CD4-positive, alpha-beta T cell treated with Interleukin-15 for 4 hours (primary cell): ENCODE results near the gene ADAMTS9.
"Not testable (repeated sequence)": the region's sequence is repeated elsewhere in the genome, so short reads cannot be mapped to it uniquely, and the experiment has no call there.

Experiments
- DNase-seq: peaks from one replicate; pipeline ENCODE4 v3.0.0-alpha.2; 2020; ENCODE audit warnings: low spot score

Gene ADAMTS9

DNA sequence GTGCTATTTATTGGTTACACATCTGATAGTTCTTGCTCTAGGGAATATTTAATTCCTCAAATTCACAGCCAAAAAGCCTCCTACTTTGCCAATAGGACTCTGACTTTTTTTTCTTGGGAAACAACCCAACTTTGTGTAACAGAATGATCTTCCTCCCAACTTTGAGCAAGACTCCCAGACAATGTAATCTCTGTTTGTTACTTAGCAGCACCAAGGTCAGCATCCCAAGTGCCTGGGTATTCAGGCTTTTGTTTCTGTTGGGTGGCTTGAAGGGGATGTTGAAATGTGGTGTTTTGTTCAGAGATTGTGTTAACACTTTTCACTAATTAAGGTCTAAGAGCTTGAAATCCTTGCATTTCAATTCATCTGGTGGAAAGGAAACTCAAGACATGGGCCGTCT is 115.8 kb downstream of the ADAMTS9 start:
- no peak for DNase-seq

DNA sequence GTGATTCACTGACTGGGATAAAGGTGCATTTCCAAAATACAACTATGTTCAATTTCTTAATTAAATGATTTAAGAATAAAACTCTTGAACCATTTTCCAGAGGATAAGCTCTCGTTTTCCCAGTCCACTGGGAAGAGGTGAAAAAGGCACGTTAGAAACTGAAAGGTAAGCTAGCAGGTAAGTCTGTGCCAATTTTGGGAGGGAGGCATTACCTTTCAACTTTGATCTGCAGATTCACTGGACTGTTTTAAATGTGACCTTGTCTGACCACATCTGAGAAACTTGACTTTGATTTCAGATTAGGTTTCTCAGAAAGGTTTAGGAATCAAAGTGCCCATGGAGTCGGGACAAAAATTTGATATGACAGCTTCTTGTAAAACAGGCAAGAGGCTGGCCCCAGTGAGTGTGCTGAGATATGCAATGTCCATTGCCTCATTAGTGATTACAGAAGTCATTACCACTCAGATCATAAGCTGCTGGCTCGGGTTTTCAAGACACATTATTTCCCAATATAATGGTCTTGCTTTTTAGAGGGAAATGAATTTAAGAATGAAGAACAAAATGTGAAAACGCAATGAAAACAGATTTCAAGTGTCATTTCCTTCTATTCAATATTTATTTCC is 118.8 kb downstream of the ADAMTS9 start:
- DNase-seq: no peak

DNA sequence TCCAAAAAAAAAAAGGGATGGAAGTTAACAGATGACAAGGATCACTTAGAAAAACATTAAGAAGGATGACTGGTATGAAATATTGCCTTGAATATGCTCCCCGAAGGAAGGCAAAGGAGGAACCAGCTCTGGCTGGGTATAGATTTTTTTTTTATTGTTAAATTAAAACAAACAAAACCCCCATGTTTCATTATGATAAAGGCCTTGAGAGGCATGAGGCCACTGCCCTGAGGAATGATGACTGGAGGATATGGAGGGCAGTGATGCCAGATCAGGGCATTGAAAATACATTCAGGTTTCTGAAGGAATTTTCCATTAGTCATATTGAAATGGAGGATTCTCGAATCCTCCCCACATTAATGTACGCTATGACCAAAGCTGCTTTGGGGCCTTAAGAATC is 120.9 kb downstream of the ADAMTS9 start:
- no peak for DNase-seq

DNA sequence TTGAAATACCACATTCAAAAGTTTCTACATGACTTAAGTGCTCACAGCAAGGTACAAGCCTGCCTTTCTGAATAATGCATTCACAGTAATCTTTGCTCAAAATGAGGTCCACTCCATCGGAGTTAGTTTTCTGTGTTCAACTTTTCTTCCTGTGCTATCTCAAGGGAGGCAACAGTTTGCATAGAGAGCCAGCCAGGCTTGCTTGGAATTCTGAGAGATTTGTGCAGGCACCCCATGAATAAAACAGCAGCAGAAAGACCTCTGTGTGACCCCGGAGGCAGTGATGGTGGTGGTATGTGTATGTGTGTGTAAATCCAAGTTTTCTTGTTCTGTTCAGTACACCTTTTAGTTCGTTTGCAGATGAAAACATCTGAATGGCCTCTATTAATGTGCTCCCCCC is 124.0 kb downstream of the ADAMTS9 start:
- DNase-seq: no peak

DNA sequence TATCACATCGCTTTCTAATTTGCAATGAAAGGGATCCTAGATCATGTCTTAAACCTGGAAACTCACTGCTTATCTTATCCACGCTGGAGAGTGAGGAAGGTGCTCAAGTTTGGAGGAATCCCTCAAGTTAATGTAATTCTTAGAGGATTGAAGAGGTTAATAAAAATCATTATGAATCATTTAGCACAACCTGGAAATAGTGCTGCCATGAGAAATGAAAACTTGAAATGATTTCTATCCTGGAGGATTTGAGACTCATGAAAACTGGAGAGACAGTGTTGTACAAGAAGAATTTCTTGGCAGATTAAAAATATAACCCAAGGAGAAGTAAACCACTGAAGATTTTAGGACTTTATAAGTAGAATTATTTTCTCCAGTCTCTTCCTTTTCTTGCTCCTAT is 125.9 kb downstream of the ADAMTS9 start:
- DNase-seq: no peak

DNA sequence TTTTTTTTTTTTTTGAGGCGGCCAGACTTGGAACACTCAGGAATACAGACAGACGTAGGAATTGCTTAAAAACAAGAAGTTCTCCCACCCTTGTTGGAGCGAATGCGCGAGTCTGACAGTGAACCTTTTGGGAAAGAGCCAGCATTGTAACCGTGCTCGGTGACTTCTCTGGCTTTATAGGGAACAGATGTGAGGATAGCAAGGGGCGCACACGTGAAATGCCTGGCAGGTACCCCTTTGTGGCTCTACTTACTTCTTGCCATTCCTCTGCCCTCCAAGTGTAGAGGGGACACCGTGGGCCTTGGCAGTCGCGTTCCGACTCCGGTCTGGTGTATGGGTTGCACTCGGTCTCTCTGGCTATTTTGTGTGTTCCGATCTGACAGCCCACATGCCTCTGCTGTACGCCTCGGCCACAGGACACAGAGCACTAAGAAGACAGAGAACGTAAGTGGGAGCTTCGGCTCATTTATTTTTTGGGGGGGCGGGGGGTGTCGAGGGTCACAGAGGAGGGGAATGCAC is 126.4 kb downstream of the ADAMTS9 start:
- DNase-seq: no peak

DNA sequence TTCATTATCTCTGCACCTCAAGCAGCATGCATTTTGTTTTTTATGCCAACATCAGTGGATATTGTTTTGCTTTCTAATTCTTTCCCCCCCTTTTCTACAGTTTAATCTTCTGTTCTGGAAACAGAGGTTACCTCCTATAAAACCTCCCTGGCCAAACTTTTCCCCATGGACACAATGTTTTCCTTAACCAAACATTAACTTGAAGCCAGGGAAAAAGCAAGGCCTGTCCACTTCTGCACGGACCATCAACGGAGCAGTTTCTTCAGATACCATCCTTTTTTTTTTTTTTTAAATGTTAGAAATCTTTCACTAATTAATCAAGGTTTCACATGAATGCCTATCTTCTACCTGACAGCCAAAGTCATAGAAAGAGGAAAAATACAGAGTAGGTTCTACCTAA is 127.0 kb downstream of the ADAMTS9 start:
- no peak for DNase-seq

DNA sequence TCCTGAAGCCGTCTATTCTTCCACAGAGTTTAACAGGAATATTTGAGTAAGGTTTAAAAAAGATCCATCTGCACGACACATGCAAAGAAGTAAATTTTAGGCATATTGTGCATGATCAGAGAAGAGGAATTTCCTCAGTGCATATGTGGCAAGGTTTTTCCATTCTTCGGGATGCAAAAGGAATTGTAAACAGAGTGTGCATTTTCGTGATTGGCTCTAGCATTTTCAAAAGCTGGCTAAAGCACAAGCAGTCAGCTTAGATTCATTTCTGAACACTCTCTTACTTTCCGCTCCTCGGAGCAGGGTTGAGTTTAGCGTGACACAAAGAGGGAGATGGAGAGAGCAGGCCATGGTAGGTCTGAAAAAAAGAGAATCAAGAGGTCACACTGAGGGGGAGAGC is 128.2 kb downstream of the ADAMTS9 start:
- DNase-seq: no peak

DNA sequence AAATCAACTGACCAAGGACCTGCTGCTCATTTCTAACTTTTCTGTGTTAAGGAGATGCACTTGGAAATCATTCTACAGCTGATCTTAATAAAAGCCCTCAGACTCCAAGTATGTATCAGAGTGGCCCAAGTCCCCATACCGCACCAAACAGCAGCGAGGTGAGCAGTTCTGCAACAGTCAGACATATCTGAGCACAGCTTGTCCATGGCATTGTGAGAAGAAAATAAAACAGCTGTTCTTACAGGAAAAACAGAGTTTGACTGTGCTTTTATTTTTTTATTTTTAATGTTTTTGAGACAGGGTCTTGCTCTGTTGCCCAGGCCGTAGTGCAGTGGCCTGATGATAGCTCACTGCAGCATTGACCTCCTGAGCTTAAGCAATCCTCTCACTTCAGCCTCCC is 131.8 kb downstream of the ADAMTS9 start:
- DNase-seq: no peak

DNA sequence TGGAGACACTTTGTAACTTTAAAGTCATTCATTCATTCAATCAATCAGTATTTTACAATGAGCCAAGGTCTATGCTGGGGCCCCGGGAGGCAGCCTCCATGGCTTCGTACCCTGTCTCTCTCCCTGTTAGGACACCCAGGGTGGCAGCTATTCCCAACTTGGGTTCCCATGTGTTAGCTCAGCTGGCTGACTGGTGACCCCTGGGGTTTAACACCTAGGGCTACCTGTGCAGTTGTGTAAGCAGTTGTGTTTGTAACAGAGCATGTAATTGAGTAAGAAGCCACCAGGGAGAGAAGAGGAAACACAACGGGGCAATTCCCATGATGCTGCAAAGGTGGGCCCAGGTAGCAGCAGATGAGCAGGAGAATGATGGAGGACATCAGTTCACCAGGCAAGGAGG is 132.4 kb downstream of the ADAMTS9 start:
- DNase-seq: no peak

DNA sequence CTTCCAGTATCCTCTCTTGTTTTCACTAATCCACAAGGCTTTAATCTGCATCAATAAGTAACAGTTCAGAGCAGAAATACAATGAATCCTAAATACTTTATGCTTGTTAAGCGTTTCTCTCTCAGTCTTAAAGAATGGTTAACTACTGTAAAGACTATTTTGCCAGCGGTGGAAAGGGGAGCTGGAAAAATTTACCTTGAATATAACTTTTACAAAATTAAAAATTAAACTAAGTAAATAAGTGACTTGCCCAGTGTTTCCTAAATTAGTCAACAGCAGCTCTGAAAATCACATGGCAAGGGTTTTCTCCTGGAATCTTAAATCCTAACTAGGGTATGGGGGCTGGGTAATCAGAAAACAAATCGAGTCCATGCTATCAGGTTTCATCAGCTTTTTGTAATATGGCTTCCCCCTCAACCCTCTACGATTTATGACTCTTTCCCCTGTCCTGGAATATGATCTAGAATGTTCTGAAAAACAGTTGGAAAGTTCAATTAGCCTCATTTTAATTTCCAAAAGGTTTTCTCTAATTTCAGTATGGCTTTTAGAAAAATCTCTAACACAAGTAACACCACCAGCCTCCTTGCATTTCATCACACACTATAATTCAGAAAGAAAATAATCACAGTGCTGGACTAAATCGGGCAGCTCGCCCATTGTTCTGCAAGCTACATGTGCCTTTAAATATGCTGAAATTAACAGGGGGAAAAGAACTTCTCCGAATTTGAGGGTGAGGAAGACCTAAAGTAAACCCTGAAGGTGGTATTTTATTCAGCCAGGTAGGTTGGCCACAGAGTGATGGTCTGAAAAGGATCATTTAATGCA is 133.5 kb downstream of the ADAMTS9 start:
- DNase-seq: no peak

DNA sequence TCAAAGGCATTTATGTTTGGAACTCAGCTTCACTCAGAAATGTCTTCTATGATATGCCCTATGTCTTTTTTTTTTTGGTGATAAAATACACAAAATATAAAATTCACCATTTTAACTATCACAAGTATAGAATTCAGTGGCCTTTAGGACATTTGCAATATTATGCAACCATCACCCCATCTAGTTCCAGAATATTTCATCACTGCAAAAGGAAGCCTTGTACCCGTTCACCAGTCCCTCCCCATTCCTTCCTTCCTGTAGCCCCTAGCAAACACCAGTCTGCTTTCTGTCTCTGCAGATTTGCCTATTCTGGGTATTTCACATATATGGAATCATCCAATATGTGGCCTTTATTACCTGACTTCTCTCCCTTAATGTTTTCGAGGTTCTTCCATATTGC is 134.8 kb downstream of the ADAMTS9 start:
- DNase-seq: no peak

DNA sequence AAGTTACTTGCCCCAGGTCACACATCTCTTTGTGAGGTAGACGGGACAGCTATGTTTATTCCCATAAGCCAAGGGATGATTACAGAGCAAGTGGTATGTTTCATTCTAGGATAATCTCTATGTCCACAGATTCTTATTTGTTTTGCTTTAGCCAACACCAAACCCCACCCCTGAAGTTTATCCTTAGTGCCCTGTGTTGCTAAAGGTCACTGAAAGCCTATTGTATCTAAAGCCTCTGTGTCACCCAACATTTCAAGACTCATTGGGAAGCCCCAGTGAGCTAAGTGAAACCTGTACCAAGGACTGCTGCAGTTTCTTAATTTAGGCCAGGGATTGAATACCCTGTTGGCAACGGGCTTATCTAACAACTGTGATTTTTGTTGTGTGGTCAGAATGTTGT is 135.6 kb downstream of the ADAMTS9 start:
- no peak for DNase-seq

DNA sequence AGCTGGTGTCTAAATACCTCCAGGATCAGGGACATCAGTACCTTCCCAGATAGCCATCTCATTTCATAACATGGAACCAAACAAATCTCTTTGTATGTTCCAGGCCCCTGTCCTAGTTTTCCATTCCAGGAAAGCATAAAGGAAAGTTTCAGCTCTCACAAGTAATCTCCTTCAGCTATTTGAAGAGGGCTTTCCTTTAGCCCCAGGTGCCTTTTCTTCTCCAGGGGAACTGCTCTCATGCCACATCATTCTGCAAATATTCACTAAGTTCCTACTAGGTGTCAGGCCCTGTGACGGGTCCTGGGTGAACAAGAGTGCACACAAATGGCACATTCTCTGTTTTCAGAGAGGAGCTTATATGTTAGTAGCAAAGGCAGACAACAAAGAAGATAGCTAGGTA is 136.1 kb downstream of the ADAMTS9 start:
- no peak for DNase-seq

DNA sequence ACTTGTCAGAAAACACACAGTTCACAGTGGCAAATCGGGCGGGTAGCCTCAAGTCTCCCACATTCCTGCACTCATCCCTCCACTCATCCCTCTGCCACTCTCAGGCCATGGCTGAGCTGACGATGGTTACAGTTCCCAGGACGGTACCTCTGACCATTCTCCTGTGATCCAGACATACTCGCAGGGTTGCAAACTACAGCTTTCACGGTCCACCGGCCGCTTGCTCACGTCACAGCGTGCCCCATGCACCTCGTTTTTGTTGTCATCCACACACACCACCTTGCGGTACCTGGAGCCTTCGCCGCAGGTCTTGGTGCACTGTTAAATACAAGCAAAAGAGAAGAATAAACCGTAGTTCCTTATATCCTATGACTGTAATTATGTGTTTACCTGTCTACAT is 137.1 kb downstream of the ADAMTS9 start:
- DNase-seq: no peak

DNA sequence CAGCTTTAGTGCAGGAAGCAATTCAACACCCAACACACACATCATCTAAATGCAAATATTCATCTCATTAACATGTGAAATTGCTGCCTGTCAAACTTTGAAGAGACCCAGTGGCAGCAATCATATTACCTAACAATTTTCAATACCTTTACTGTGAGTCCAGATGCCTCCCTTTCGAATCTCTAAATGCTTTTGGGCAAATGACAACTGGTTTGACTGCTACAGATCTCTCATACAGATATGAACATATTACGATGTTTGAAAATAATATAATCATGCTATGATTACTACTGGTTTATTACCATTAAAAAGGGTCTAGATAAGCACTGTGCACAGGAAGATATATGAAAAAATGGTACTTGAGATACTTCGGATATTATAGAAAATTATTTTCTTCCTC is 137.9 kb downstream of the ADAMTS9 start:
- no peak for DNase-seq

DNA sequence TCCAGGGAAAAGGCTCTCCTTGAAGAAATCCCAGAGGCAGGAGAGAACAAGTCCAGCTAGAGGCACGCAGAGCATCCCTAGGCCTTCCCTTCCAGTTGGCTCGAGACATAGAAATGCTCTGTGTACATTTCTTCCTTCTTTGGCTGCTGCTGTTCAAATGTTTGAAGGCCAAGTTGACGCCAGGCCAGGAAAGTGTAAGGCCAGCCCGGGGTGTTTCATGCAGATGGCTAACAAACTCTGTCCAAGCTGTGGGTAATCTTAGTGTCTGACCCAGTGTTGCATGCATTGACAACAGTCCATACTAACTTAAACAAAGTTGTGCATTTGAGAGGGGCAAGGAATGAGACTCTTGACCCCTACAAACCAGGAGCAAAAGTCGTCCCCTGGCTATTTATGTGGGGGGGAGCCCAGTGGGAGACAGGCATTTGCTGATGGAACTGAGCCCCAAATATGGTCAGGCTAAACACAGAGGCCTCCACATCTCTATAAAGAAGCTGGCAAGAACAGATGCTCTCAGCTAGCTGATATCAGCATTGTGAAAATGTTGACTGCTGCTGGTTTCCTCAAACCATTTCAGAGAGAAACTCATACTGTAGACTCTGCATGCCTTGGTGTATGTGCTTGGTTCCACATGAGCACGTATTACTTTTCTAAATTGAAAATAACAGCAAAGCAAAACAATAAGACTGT is 139.5 kb downstream of the ADAMTS9 start:
- no peak for DNase-seq

DNA sequence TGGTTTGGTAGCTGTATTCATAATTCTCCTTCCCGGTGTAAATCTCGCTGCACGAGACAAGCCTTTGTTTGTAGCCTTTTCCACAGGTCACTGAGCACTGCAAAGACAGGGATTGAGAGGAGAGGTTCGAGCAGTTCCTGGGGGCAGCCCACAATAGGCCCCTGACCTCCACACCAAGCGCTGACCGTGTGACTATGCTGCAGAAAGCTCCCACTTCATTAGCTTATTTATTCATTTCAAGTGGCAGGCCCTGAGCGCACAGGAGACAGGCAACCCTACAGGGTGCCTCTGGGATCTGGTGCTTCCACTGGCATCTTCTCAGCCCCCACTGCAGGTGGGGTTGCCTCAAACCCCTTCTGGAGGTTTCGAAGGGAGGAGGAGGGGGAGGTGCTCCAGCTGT is 140.9 kb downstream of the ADAMTS9 start:
- DNase-seq: no peak

DNA sequence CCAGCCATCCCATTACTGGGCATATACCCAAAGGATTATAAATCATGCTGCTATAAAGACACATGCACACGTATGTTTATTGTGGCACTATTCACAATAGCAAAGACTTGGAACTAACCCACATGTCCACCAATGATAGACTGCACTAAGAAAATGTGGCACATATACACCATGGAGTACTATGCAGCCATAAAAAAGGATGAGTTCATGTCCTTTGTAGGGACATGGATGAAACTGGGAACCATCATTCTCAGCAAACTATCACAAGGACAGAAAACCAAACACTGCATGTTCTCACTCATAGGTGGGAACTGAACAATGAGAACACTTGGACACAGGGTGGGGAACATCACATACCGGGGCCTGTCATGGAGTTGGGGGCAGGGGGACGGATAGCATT is 142.6 kb downstream of the ADAMTS9 start:
- not testable (repeated sequence) for DNase-seq

DNA sequence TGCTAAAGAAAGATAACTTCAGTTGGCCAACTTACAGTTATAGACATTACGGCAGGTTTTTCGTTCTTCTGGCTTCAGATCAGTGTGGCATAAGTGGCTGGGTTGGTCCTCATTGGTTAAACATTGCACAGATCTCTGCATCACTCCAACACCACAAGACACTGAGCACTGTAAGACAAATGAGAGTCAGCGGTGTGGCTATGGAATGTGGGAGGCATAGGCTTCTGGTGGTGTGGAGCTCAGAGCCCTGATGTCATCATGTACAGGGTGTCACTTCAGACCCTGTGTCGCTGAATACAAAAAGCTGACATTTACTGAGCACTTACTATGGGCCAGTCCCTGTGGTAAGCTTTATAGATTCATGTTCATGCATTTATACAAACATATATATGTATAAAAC is 146.0 kb downstream of the ADAMTS9 start:
- no peak for DNase-seq

DNA sequence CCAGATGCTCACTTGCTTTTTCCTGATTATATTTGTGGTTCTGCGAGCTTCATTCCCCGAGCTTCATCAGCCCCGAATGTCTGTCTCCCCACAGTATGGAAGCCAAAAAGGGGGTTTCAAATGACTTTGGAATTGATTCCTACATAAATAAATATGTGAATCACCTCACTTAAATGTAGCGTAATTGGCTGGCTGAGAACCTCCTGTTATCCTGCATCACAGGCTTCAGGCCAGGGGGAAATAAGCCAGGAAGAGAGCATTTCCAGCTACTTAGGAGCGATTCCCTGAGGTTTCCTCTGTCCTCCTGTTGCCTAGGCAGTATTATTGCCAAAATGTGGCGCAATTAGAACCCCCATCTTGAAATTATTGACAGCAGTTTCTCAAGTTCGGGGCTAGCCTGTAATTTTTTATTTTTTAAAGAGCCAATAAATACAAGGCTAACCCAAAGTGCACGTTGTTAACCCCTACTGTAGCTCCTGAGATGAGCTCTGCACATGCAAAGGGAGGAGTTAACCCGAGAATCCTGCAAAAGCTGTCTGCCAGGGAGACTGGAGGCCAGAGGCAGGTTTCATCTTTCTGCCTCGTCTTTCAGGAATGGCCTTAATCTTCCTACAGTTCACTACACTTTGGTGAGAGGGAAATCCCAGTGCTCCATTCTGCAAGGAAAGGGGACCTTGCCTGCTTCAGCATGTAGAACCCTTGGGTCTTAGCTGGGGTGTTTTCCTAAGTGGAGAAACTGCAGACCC is 148.2 kb downstream of the ADAMTS9 start:
- DNase-seq: no peak

DNA sequence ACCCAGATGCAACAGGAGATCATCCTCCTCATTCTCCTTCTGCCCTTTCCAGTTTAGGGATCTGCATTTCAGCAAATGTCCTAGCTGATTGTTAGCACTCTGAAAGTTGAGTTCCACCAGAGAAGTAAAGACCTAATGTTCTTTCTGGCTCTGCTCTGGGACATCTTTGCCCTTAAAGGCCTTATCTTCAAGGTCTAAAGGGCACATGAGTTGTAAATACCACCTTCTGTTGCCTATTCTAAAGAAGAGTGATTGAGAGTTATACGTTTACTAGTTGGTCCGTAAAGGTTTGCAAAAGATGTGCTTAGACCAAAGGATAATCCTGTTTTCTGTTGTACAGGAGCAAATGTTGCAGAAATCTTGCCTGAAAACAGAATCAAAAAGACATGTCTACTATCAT is 151.6 kb downstream of the ADAMTS9 start:
- DNase-seq: no peak
